KMS-11 (cell line): ENCODE results near the gene RDH14.

Source experiments
- H2AFZ ChIP-seq: fragments of 200-600 bp; sonication (generic); 2 replicates; pipeline ENCODE4 v1.6.1; 2016; ENCODE audit warnings: antibody characterized with exemption, mixed run types, low read depth
- H3K27ac ChIP-seq: fragments of 200-600 bp; sonication (generic); 2 replicates; pipeline ENCODE4 v1.6.1; 2016; ENCODE audit warnings: mild to moderate bottlenecking, mixed run types
- H3K27me3 ChIP-seq: fragments of 200-600 bp; sonication (generic); 2 replicates; pipeline ENCODE4 v1.6.1; 2017; ENCODE audit warnings: mild to moderate bottlenecking, low read depth, mixed run types, moderate library complexity; ENCODE audit not compliant: insufficient read depth
- H3K36me3 ChIP-seq: fragments of 200-600 bp; sonication (generic); 2 replicates; pipeline ENCODE4 v1.6.1; 2017; ENCODE audit warnings: mild to moderate bottlenecking, mixed run types; ENCODE audit not compliant: insufficient read depth
- H3K4me1 ChIP-seq: fragments of 200-600 bp; sonication (generic); 2 replicates; pipeline ENCODE4 v1.6.1; 2016; ENCODE audit warnings: mild to moderate bottlenecking, low read depth, mixed run types; ENCODE audit not compliant: poor library complexity, severe bottlenecking
- H3K4me2 ChIP-seq: fragments of 200-600 bp; sonication (generic); 2 replicates; pipeline ENCODE4 v1.7.0; 2016; ENCODE audit warnings: mild to moderate bottlenecking, mixed run types
- H3K4me3 ChIP-seq: fragments of 200-600 bp; sonication (generic); IDR thresholded peaks from 2 replicates; pipeline ENCODE4 v1.6.1; 2017; ENCODE audit warnings: low read depth, low read length, mixed read lengths; ENCODE audit not compliant: insufficient read depth
- H3K79me2 ChIP-seq: fragments of 200-600 bp; sonication (generic); 2 replicates; pipeline ENCODE4 v1.6.1; 2016; ENCODE audit warnings: low read depth, mixed run types; ENCODE audit not compliant: insufficient read depth
- H3K9ac ChIP-seq: fragments of 200-600 bp; sonication (generic); 2 replicates; pipeline ENCODE4 v1.6.1; 2016; ENCODE audit warnings: mild to moderate bottlenecking, mixed run types
- H4K20me1 ChIP-seq: fragments of 200-600 bp; sonication (generic); 2 replicates; pipeline ENCODE4 v1.6.1; 2016; ENCODE audit warnings: mild to moderate bottlenecking, mixed run types; ENCODE audit not compliant: insufficient read depth
- CTCF ChIP-seq: fragments of 200-600 bp; sonication (generic); conservative IDR thresholded peaks from 2 replicates; pipeline ENCODE4 v1.6.1; 2017; ENCODE audit warnings: low read depth, mild to moderate bottlenecking, antibody characterized with exemption, low read length, moderate library complexity, mixed read lengths

RDH14 gene

GRCh38 chr2:18560031-18560796, at the start of gene RDH14:
Gene RDH14 (minus strand): TSS chr2:18560653. CDS start chr2:18560572, 81 bp downstream.
- TF ChIP-seq CTCF = no peak
- Histone ChIP-seq H3K4me3 (peak within 1 kb of the TSS; percentile 77), H2AFZ (peak within 1 kb of the TSS; percentile 89), H3K79me2 (peaks cover 6% of the 10 kb centered on the region; the same call in 1 of the 2 replicates), H3K4me1 (peaks cover 18% of the 10 kb centered on the region), H3K27me3 (no peaks in the 10 kb centered on the region), H3K4me2 (peak within 1 kb of the TSS; percentile 74), H4K20me1 (no peaks in the 10 kb centered on the region), H3K27ac (peak within 1 kb of the TSS; percentile 89), H3K36me3 (no peaks in the 10 kb centered on the region), H3K9ac (peak within 1 kb of the TSS; percentile 91)

GRCh38 chr2:18610090-18610489, 49.6 kb upstream of the RDH14 start:
- Histone ChIP-seq H3K4me2 (no peak overlapping the region), H3K79me2 (no peaks in the 10 kb centered on the region), H3K4me1 (no peaks in the 10 kb centered on the region), H3K9ac (no peak overlapping the region), H3K36me3 (no peaks in the 10 kb centered on the region), H3K27me3 (no peaks in the 10 kb centered on the region), H3K4me3 (no peak overlapping the region), H4K20me1 (no peaks in the 10 kb centered on the region), H2AFZ (no peak overlapping the region), H3K27ac (no peak overlapping the region)
- TF ChIP-seq CTCF = no peak

- Histone ChIP-seq H4K20me1 (no peaks in the 10 kb centered on the region), H3K36me3 (no peaks in the 10 kb centered on the region), H3K27me3 (no peaks in the 10 kb centered on the region), H3K4me3 (no peak overlapping the region), H3K79me2 (no peaks in the 10 kb centered on the region), H2AFZ (no peak overlapping the region), H3K27ac (no peak overlapping the region), H3K4me2 (no peak overlapping the region), H3K9ac (no peak overlapping the region), H3K4me1 (no peaks in the 10 kb centered on the region)
- TF ChIP-seq CTCF = no peak
These were observed 44.7 kb upstream of the RDH14 start for GRCh38 chr2:18605115-18605514.

GRCh38 chr2:18604531-18604885, 44.1 kb upstream of the RDH14 start:
- Histone ChIP-seq H2AFZ (no peak overlapping the region), H3K4me1 (no peaks in the 10 kb centered on the region), H3K36me3 (no peaks in the 10 kb centered on the region), H4K20me1 (no peaks in the 10 kb centered on the region), H3K9ac (no peak overlapping the region), H3K4me2 (no peak overlapping the region), H3K79me2 (no peaks in the 10 kb centered on the region), H3K27ac (no peak overlapping the region), H3K4me3 (no peak overlapping the region), H3K27me3 (no peaks in the 10 kb centered on the region)
- no peak for TF ChIP-seq CTCF
